WERI-Rb-1 (cell line): ENCODE results near the gene MID1.

Experiments
- DNase-seq: peaks from one replicate; pipeline ENCODE4 v3.0.0-alpha.2; 2020
- H3K27ac ChIP-seq: fragments of 250-450 bp; sonication (Bioruptor Pico); 2 replicates; pipeline ENCODE4 v1.5.1; 2020; ENCODE audit warnings: mild to moderate bottlenecking, moderate library complexity
- H3K27me3 ChIP-seq: fragments of 250-450 bp; sonication (Bioruptor Pico); 2 replicates; pipeline ENCODE4 v1.5.1; 2021; ENCODE audit warnings: mild to moderate bottlenecking, low read depth, moderate library complexity; ENCODE audit not compliant: insufficient read depth, severe bottlenecking
- H3K36me3 ChIP-seq: fragments of 250-450 bp; sonication (Bioruptor Pico); 2 replicates; pipeline ENCODE4 v1.5.1; 2020; ENCODE audit warnings: mild to moderate bottlenecking, moderate library complexity
- H3K4me3 ChIP-seq: 2 replicates; pipeline ENCODE4 v1.5.1; 2011; ENCODE audit warnings: low read depth, mild to moderate bottlenecking, control low read depth, low read length
- H3K9me3 ChIP-seq: fragments of 250-450 bp; sonication (Bioruptor Pico); 2 replicates; pipeline ENCODE4 v1.5.1; 2021; ENCODE audit warnings: mild to moderate bottlenecking, moderate library complexity; ENCODE audit not compliant: severe bottlenecking
- TF ChIP-seq, protein P1 (sequence below): IDR thresholded peaks from 2 replicates; pipeline ENCODE4 v1.5.1; 2011; ENCODE audit warnings: low read depth, mild to moderate bottlenecking, control low read depth, inconsistent platforms, low read length

Gene MID1

DNA sequence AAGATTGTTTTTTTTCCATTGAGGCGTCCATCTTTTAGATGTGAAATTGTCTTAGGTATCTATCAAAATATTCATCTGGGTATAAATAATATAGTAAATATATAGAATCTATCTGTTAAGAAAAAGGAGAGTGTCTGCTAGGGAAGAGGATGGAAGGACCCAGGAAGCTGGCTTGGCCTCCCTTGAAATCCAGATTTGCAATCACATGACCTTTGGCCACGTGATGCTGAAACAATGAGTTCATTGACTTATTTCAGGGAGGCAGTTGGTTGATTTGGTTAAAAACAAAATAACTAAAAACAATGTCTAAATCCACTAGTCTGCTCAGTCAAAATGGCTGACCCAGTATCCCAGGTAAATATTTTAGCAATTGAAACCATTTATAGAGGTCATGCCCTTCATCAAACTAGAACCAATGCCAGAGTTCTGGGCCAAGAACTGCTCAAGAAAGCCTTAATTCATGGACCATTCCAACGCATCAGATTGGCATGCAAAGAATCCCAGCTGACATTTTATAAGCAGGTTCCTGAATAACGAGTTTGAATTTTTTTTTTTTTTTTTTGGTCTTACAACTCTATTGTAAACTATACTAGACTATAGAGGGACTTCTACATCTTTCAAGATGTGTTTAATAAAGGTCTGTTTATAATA is 172.7 kb downstream of the MID1 start:
- no peaks in the 10 kb centered on the region for H3K36me3 ChIP-seq
- no peak overlapping the region for H3K27ac ChIP-seq
- TF ChIP-seq, protein P1, sequence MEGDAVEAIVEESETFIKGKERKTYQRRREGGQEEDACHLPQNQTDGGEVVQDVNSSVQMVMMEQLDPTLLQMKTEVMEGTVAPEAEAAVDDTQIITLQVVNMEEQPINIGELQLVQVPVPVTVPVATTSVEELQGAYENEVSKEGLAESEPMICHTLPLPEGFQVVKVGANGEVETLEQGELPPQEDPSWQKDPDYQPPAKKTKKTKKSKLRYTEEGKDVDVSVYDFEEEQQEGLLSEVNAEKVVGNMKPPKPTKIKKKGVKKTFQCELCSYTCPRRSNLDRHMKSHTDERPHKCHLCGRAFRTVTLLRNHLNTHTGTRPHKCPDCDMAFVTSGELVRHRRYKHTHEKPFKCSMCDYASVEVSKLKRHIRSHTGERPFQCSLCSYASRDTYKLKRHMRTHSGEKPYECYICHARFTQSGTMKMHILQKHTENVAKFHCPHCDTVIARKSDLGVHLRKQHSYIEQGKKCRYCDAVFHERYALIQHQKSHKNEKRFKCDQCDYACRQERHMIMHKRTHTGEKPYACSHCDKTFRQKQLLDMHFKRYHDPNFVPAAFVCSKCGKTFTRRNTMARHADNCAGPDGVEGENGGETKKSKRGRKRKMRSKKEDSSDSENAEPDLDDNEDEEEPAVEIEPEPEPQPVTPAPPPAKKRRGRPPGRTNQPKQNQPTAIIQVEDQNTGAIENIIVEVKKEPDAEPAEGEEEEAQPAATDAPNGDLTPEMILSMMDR: no peak
- DNase-seq: no peak
- no peak overlapping the region for H3K4me3 ChIP-seq
- no peaks in the 10 kb centered on the region for H3K9me3 ChIP-seq
- no peaks in the 10 kb centered on the region for H3K27me3 ChIP-seq

DNA sequence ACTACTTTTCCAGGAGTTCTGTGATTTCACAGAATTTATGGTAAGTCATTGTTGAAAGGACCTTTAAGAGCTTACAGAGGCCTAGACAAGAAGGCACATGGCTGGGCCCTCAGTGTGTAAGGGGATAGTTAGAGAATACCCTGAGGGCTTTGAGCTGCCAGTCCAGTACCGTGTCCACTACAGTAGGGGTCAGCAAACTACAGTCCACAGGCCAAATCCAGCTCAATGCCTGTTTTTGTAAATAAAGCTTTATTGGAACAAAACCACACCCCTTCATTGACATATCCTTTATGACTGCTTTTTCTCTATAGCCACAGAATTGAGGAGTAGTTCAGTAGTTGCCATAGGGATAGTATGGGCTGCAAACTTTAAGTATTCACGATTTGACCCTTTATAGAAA is 176.2 kb downstream of the MID1 start:
- H3K36me3 ChIP-seq: no peaks in the 10 kb centered on the region
- no peak overlapping the region for H3K27ac ChIP-seq
- H3K4me3 ChIP-seq: no peak overlapping the region
- TF ChIP-seq, protein P1: peak; percentile 35; the same call in 1 of the 2 replicates
- no peak for DNase-seq
- no peaks in the 10 kb centered on the region for H3K9me3 ChIP-seq
- no peaks in the 10 kb centered on the region for H3K27me3 ChIP-seq

- H3K36me3 ChIP-seq: no peaks in the 10 kb centered on the region
- peaks cover 5% of the 10 kb centered on the region for H3K27me3 ChIP-seq
- no peaks in the 10 kb centered on the region for H3K9me3 ChIP-seq
- no peak overlapping the region for H3K27ac ChIP-seq
- TF ChIP-seq, protein P1: no peak
- H3K4me3 ChIP-seq: no peak overlapping the region
- no peak for DNase-seq
Observed at GRCh38 chrX:10441464-10441863, 178.9 kb downstream of the MID1 start.

- H3K9me3 ChIP-seq: no peaks in the 10 kb centered on the region
- peaks cover 7% of the 10 kb centered on the region for H3K27me3 ChIP-seq
- H3K36me3 ChIP-seq: no peaks in the 10 kb centered on the region
- no peak overlapping the region for H3K4me3 ChIP-seq
- TF ChIP-seq, protein P1: no peak
- no peak overlapping the region for H3K27ac ChIP-seq
- DNase-seq: no peak
Observed at GRCh38 chrX:10433296-10433965, 187.0 kb downstream of the MID1 start.

GRCh38 chrX:10429908-10430307 is 190.5 kb downstream of the MID1 start:
- Histone ChIP-seq H3K27ac (no peak overlapping the region), H3K36me3 (no peaks in the 10 kb centered on the region), H3K9me3 (no peaks in the 10 kb centered on the region), H3K4me3 (no peak overlapping the region), H3K27me3 (peaks cover 10% of the 10 kb centered on the region)
- TF ChIP-seq, protein P1: no peak
- DNase-seq: no peak
